Stimulated activated CD8-positive, alpha-beta memory T cell treated with anti-CD3 and anti-CD28 coated beads, Interleukin-12 subunit alpha, Interleukin-12 subunit beta, amount 100 ng/mL, for 4 hours (primary cell): Measurements from ENCODE around the gene DSP.

Experiments used
- DNase-seq: peaks from one replicate; pipeline ENCODE4 v3.0.0-alpha.2; 2020; ENCODE audit warnings: low read depth

DSP gene

GRCh38 chr6:7562769-7563168, 21.3 kb downstream of the DSP start:
- DNase-seq, result no peak

DNA sequence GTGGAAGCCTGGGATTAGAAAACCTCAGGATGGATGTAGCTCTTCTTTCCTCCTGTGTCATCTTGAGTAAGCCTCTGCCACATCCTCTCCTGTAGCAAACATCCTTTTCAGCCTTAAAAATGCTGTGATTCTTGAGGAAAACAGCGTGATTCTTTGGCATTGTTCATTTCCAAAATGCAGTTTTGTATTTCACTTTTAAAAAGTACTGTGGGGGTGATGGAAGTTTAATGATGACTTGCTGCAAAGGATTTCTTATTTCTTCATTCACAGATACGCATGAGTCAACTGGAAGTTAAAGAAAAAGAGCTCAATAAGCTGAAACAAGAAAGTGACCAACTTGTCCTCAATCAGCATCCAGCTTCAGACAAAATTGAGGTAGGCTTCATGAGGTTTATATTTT, 24.6 kb downstream of the DSP start:
- no peak for DNase-seq

GRCh38 chr6:7566617-7567173, 25.2 kb downstream of the DSP start:
- no peak for DNase-seq

- DNase-seq, result no peak
Observed at GRCh38 chr6:7568021-7568420, 26.6 kb downstream of the DSP start.

DNA sequence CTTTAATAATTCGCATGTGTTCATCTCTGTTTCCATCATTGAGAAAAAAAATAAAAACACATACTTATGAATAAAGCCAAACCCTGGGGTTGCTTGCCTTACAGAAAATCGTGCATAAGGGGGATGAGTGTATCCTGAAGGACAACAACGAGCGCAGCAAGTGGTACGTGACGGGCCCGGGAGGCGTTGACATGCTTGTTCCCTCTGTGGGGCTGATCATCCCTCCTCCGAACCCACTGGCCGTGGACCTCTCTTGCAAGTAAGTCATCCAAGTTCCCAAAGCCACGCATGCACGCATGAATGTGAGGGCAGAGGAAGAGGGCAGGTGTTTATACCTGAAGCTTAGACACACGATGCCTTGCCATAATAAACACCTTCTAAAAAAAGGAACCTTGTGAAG, 27.6 kb downstream of the DSP start:
- DNase-seq, result no peak

GRCh38 chr6:7572213-7572943, 30.9 kb downstream of the DSP start:
- no peak for DNase-seq

DNA sequence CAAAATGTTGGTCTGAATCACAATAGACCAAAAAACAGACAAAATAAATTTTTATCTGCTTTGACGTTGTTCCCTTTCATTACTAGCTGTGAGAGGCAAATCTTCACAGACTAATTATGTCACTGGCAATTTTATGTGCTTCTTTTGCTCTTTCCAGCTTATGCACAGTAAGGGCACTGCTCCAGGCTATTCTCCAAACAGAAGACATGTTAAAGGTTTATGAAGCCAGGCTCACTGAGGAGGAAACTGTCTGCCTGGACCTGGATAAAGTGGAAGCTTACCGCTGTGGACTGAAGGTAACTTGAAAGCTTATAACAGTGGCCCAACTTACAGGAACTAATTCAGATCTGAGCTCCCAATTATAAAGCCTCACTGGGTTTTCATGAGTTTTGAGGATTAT, 33.0 kb downstream of the DSP start:
- no peak for DNase-seq

DNA sequence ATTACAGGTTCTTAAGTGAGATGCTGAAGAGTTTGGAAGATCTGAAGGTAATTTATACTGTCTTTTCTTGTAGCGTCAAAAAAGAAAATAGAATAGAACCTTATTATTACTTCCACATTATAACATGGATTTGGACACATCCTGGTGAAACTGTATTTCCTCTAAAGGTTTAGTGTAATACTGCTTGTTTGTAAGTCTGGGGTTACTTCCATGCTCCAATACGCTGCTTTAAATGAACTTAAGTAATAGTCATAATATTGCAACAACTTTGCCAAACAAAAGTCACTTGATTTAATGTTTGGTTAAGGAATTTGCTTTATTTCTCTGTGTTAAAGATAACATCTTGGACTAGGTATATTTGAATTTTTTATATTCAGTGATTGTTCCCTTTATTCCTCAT, 37.0 kb downstream of the DSP start:
- no peak for DNase-seq

DNA sequence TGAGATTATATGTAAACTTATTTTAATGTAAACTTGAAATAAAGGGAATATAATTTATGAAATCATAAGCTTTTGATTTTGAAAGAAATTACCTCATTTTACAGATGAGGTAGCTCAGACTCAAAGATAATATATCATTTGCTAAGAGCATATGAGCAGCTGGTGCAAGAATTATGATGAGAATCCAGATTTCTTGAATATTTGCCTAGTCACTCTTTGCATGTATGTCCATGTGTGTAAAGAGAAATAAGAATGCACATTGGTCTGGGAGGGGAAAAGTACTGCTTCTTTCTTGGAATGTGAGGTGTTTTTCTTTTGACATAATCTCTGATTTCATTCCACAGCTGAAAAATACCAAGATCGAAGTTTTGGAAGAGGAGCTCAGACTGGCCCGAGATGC, 37.5 kb downstream of the DSP start:
- DNase-seq, result no peak

DNA sequence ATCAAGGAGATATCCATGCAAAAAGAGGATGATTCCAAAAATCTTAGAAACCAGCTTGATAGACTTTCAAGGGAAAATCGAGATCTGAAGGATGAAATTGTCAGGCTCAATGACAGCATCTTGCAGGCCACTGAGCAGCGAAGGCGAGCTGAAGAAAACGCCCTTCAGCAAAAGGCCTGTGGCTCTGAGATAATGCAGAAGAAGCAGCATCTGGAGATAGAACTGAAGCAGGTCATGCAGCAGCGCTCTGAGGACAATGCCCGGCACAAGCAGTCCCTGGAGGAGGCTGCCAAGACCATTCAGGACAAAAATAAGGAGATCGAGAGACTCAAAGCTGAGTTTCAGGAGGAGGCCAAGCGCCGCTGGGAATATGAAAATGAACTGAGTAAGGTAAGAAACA, 38.4 kb downstream of the DSP start:
- DNase-seq, result no peak

GRCh38 chr6:7580537-7580926, 39.1 kb downstream of the DSP start:
- DNase-seq, result no peak

DNA sequence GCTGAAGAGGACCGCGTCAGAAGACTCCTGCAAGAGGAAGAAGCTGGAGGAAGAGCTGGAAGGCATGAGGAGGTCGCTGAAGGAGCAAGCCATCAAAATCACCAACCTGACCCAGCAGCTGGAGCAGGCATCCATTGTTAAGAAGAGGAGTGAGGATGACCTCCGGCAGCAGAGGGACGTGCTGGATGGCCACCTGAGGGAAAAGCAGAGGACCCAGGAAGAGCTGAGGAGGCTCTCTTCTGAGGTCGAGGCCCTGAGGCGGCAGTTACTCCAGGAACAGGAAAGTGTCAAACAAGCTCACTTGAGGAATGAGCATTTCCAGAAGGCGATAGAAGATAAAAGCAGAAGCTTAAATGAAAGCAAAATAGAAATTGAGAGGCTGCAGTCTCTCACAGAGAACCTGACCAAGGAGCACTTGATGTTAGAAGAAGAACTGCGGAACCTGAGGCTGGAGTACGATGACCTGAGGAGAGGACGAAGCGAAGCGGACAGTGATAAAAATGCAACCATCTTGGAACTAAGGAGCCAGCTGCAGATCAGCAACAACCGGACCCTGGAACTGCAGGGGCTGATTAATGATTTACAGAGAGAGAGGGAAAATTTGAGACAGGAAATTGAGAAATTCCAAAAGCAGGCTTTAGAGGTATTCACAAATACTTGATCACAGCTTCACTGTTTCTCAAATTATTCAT, 39.6 kb downstream of the DSP start:
- DNase-seq, result no peak

DNA sequence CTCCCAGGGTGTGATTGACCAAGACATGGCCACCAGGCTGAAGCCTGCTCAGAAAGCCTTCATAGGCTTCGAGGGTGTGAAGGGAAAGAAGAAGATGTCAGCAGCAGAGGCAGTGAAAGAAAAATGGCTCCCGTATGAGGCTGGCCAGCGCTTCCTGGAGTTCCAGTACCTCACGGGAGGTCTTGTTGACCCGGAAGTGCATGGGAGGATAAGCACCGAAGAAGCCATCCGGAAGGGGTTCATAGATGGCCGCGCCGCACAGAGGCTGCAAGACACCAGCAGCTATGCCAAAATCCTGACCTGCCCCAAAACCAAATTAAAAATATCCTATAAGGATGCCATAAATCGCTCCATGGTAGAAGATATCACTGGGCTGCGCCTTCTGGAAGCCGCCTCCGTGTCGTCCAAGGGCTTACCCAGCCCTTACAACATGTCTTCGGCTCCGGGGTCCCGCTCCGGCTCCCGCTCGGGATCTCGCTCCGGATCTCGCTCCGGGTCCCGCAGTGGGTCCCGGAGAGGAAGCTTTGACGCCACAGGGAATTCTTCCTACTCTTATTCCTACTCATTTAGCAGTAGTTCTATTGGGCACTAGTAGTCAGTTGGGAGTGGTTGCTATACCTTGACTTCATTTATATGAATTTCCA, 43.9 kb downstream of the DSP start:
- DNase-seq, result no peak

DNA sequence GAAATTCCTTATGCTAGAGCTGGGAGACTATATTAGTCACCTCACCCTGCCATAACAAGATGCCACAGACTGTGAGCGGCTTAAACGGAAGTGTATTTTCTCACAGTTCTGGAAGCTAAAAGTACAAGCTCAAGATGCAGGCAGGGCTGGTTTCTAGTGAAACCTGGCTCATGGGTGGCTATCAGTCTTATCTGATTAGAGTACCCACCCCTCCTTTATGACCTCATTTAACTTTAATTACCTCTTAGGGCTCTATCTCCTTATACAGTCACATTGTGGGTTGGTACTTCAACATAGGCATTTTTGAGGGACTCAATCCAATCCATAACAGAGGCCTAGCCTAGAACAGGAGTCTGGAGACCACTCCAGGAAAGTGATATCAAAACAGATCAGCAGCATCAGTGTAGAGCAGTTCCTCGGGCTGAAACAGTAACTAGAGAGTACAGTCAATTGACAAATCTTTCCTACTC, 46.2 kb downstream of the DSP start:
- DNase-seq, result no peak

GRCh38 chr6:7588506-7588905, 47.0 kb downstream of the DSP start:
- DNase-seq, result no peak

GRCh38 chr6:7589221-7589620, 47.8 kb downstream of the DSP start:
- no peak for DNase-seq

DNA sequence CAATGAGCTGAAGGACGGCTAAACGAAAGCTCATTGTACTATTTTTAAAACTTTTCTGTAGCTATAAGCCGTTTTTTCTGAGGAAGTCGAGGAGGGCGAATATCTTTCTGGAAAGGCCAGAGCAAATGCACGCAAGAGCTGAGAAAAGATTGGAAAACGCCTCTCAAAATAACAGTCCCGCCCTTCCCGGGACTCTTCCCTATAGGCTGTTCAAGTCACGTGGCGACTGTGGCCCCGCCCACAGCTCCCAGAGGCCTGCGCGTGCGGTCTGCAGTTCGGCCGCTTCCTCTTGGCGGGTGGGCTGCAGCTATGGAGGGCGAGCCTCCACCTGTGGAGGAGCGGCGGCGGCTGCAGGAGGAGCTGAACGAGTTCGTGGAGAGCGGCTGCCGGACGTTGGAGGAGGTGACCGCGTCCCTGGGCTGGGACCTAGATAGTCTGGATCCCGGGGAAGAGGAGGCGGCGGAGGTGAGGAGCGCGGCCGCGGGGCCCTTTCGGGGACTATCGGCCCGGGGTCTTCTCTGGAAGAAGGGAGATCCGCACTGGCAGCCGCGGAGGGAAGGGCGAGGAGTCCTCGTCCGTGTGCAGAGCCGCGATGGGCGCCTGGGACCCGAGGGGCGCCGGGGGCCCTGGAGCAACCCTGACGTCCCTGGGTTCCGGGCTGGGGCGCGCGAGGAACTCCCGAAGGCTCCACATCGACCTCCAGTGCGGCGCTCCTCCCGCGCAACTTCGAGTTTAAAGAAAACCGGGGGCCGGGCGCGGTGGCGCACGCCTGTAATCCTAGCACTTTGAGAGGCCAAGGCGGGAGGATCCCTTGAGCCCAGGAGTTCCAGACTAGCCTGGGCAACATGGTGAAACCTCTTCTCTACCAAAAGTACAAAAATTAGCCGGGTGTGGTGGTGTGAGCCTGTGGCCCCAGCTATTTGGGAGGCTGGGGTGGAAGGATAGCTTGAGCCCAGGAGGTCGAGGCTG, 48.8 kb downstream of the DSP start, which contains the start of gene SNRNP48:
Gene SNRNP48 (plus strand): TSS at position 250 of the 969 bp plus-strand sequence. CDS start 60 bp downstream, at position 310.
- DNase-seq, result peak; percentile 80

DNA sequence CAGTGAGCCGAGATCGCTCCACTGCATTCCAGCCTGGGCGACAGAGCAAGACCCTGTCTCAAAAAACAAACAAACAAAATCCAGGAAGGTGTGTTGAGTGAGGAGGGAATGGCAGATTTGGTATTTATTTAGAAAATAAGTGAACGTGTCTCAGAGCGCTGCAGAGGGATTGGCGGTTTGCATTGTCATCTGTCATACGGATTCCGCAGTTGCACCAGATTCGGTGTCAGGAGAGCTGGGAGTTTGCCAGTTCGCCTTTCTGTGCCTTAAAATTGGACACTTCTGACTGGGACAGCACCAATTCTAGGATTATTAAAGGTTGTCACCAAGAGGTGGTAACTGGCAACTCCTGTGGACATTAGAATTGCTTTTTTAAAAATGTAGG, 49.4 kb downstream of the DSP start:
- no peak for DNase-seq

DNA sequence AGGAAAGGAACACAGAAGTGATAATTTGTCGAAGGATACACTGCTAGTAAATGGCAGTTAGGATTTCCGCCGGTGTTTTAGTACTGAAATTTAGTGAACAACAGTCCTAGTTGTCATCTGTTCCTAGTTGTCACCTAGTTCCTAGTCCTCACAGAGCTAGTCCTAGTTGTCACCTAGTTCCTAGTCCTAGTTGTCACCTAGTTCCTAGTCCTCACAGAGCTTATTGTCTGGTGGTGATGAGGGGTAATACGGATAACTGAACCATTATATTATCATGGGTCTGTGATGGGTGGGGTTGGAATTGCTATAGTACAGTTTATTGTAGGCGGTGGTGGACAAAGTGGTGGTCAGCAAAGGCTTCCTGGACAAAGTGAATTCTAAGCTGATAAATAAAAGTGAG, 50.3 kb downstream of the DSP start:
- no peak for DNase-seq

DNA sequence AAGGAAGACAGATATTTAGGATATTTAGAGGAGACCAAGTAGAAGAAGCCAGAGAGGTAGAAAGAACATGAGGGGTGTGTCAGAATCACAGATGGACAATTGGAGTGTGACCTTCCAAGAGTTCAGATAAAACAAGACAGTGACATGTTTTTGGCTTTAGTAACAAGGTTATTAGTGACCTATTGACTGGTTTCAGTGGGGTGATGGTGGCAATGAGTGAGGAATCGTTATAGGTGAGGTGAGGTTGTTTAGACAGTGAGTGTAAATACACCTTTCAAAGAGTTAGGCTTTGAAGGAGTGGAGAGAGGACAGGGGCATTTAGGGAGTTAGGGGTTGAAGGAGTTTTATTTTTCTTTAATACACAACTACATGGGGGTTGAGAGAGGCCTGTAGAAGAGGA, 51.8 kb downstream of the DSP start:
- DNase-seq, result no peak

DNA sequence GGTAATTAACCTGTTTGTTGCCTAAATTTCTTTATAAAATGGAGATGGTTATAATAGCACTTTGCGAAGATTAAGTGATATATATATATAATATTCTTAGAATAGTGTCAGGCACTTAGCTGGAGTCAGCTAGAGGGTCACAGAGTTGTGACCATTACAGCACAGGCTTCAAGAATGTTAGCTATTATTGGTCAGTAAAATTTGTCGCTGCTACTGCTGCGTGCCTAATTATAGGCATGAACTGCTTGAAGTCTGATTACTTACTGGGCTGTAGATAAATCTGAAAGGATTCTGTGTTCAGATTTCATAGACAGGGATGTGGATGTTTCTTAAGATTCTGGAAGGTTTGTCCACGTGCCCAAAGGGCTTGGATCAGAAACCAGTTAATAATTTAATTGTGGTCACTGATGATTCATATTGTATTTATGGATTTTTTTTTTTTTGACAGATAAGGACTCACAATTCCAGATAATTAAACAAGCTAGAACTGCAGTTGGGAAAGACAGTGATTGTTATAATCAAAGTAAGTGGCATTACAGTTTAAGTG, 53.2 kb downstream of the DSP start:
- no peak for DNase-seq
